NCI-H345 treated with DMSO at 0.1 percent for 48 hours (cell line): Measurements from ENCODE around the gene ADGRA1.
"Not testable (repeated sequence)": the region's sequence is repeated elsewhere in the genome, so short reads cannot be mapped to it uniquely, and the experiment has no call there.

Experiments
- DNase-seq: peaks from one replicate; lab custom pipeline; 2025; ENCODE audit not compliant: unreplicated experiment; lab: John Stamatoyannopoulos, UW

Gene ADGRA1

GRCh38 chr10:133126431-133127290 lies 38.9 kb downstream of the ADGRA1 start:
- DNase-seq: no peak

- no peak for DNase-seq
Observed at GRCh38 chr10:133127291-133128125, 39.8 kb downstream of the ADGRA1 start.

GRCh38 chr10:133128126-133129070 lies 40.7 kb downstream of the ADGRA1 start:
- DNase-seq: no peak

- no peak for DNase-seq
Observed at GRCh38 chr10:133129071-133129858, 41.5 kb downstream of the ADGRA1 start.

GRCh38 chr10:133129859-133130495 lies 42.3 kb downstream of the ADGRA1 start:
- no peak for DNase-seq

- DNase-seq: no peak
Observed at GRCh38 chr10:133130602-133131001, 42.9 kb downstream of the ADGRA1 start.

GRCh38 chr10:133131053-133131452 lies 43.3 kb downstream of the ADGRA1 start:
- DNase-seq: no peak

GRCh38 chr10:133131734-133132472 lies 44.2 kb downstream of the ADGRA1 start:
- DNase-seq: no peak

GRCh38 chr10:133132473-133133291 lies 45.0 kb downstream of the ADGRA1 start:
- no peak for DNase-seq

- no peak for DNase-seq
Observed at GRCh38 chr10:133133471-133134231, 45.9 kb downstream of the ADGRA1 start.

GRCh38 chr10:133134411-133135115 lies 46.8 kb downstream of the ADGRA1 start:
- no peak for DNase-seq

- DNase-seq: no peak
Observed at GRCh38 chr10:133135116-133135465, 47.4 kb downstream of the ADGRA1 start.

GRCh38 chr10:133137486-133138145 lies 49.9 kb downstream of the ADGRA1 start:
- not testable (repeated sequence) for DNase-seq

GRCh38 chr10:133139551-133140065 lies 51.9 kb downstream of the ADGRA1 start:
- DNase-seq: no peak

GRCh38 chr10:133140417-133141143 lies 52.9 kb downstream of the ADGRA1 start:
- no peak for DNase-seq
